Stomach (tissue), 9 donors: ENCODE measurements around the gene KIF6. TPM values are rescaled to one million over a fixed set of nuclear protein-coding genes. Genes with fewer than 3 reads are reported as not detected.

Experiments used
- DNase-seq, 2 donors: peaks; one replicate each; pipeline versions ENCODE4 v3.0.0 to v3.0.0-alpha.2; 2013 to 2019
- H3K27ac ChIP-seq, 5 donors: fragments of 200-600 bp in 4 of 5; sonication (generic) in 4 of 5; one replicate each; pipeline ENCODE4 v1.5.1; 2013 to 2019; ENCODE audit warnings: mild to moderate bottlenecking in 1 of 5, moderate library complexity in 1 of 5
- H3K27me3 ChIP-seq, 3 donors: fragments of 200-600 bp; sonication (generic); one replicate each; pipeline ENCODE4 v1.5.1; 2017 to 2019; ENCODE audit warnings: mixed run types in 1 of 3
- H3K36me3 ChIP-seq, 4 donors: fragments of 200-600 bp; sonication (generic); 1 replicate in 3 of 4; 2 replicates in 1 of 4; pipeline ENCODE4 v1.5.1; 2016 to 2019
- H3K4me1 ChIP-seq, 4 donors: fragments of 200-600 bp; sonication (generic); one replicate each; pipeline ENCODE4 v1.5.1; 2016 to 2019
- H3K4me3 ChIP-seq, 4 donors: fragments of 200-600 bp; sonication (generic) in 3 of 4; one replicate each; pipeline ENCODE4 v1.5.1; 2016 to 2019; ENCODE audit warnings: mild to moderate bottlenecking in 1 of 4
- H3K9me3 ChIP-seq, 4 donors: fragments of 200-600 bp; sonication (generic); one replicate each; pipeline ENCODE4 v1.5.1; 2016 to 2019
- CTCF ChIP-seq, 7 experiments: fragments of 450-650 bp in 4 of 7; fragments of 200-600 bp in 3 of 7; sonication (generic) in 3 of 7; IDR thresholded peaks; one replicate each; pipeline ENCODE4 v1.5.1; 2016 to 2019; ENCODE audit warnings: antibody characterized with exemption in 7 of 7, control low read depth in 2 of 7, mild to moderate bottlenecking in 1 of 7
- EP300 ChIP-seq: sonication (generic); formaldehyde crosslinking; IDR thresholded peaks from one replicate; pipeline ENCODE4 v1.6.1; 2017; ENCODE audit warnings: antibody characterized with exemption
- POLR2A ChIP-seq, 4 donors: fragments of 450-650 bp; IDR thresholded peaks; one replicate each; pipeline ENCODE4 v1.6.1; 2016; ENCODE audit warnings: antibody characterized with exemption in 4 of 4, control low read depth in 2 of 4, mild to moderate bottlenecking in 1 of 4, moderate library complexity in 1 of 4
- POLR2AphosphoS5 ChIP-seq, 3 donors: sonication (generic); formaldehyde crosslinking; IDR thresholded peaks; one replicate each; pipeline ENCODE4 v1.6.1; 2016; ENCODE audit warnings: antibody characterized with exemption in 3 of 3
- WGBS, 5 donors: extraction: QIAGEN DNeasy Blood & Tissue Kit in 3 of 5; methylation state at CpG; one replicate each; pipeline versions ENCODE4 v1.1.5 to v1.1.7; 2013 to 2018; 5-methylcytosine and 5-hydroxymethylcytosine counted together
- intact Hi-C: fragments of 100-400 bp; cut with DNase I; formaldehyde crosslinking; loops from one replicate; pipeline ENCODE4 v1.15.1; 2023; ENCODE audit warnings: low total_unique reads
- polyA plus RNA-seq, 3 donors: library from polyadenylated mRNA; stranded (reverse); fragments of 200-250 nt; gene quantifications; one replicate each; pipeline ENCODE4 v1.2.3, GENCODE V29; 2013
- total RNA-seq, 5 donors: library from RNA; depleted of rRNA; stranded (reverse); fragments of >200 nt; gene quantifications; one replicate each; pipeline versions ENCODE4 v1.1.0 to v1.2.3, GENCODE V29; 2014 to 2016
- donor health status: healthy with polysubstance abuse.
- donor health status: Bipolar disorder and iron deficiency.
- donor health status: healthy.

Gene KIF6
- total and polyA plus RNA-seq, 8 donors = 0.25 to 9.8 (median 0.37) TPM; not detected in 3

GRCh38 chr6:39362487-39362865, 362.7 kb downstream of the KIF6 start:
- no peaks in the 10 kb centered on the region for H3K36me3 ChIP-seq
- no peaks in the 10 kb centered on the region for H3K9me3 ChIP-seq
- intact Hi-C loops = no loop called here
- peak in 1 of 2 donors; percentile 36 for DNase-seq
- 36 to 47% (median 43%) methylated on average over 3 of the region's 3 CpGs for WGBS, 5 donors
- TF ChIP-seq POLR2A (IDR thresholded peaks at IDR 0.05) (no peak), CTCF (IDR thresholded peaks at IDR 0.05) (no peak), EP300 (no peak), POLR2AphosphoS5 (IDR thresholded peaks at IDR 0.05) (no peak)
- H3K27me3 ChIP-seq = peaks cover 0 to 4% (median 0%) of the 10 kb centered on the region in 3 donors
- H3K4me3 ChIP-seq = no peak overlapping the region
- H3K27ac ChIP-seq = no peak overlapping the region
- H3K4me1 ChIP-seq = peaks cover 0 to 14% (median 11%) of the 10 kb centered on the region in 4 donors

- DNase-seq = peak; percentile 66 to 90
- Histone ChIP-seq H3K9me3 (no peaks in the 10 kb centered on the region), H3K27ac (no peak overlapping the region), H3K27me3 (peaks cover 0 to 4% (median 0%) of the 10 kb centered on the region in 3 donors), H3K4me1 (peaks cover 0 to 14% (median 11%) of the 10 kb centered on the region in 4 donors), H3K36me3 (no peaks in the 10 kb centered on the region), H3K4me3 (no peak overlapping the region)
- 31 to 48% (median 35%) methylated on average over 16 to 21 of the region's 21 CpGs for WGBS, 5 donors
- intact Hi-C loops = no loop called here
- TF ChIP-seq EP300 = no peak
- peak in 5 of 7 experiments; percentile 56 to 75 (median 67) for TF ChIP-seq CTCF (IDR thresholded peaks at IDR 0.05)
These were observed 363.3 kb downstream of the KIF6 start for GRCh38 chr6:39361657-39362486.

GRCh38 chr6:39360378-39360777, 364.8 kb downstream of the KIF6 start:
- no peaks in the 10 kb centered on the region for H3K9me3 ChIP-seq
- 82 to 96% (median 88%) methylated on average over 9 of the region's 9 CpGs for WGBS, 5 donors
- no peak for TF ChIP-seq POLR2AphosphoS5 (IDR thresholded peaks at IDR 0.05)
- no peak for TF ChIP-seq CTCF (IDR thresholded peaks at IDR 0.05)
- TF ChIP-seq POLR2A (IDR thresholded peaks at IDR 0.05) = no peak
- TF ChIP-seq EP300 = no peak
- no peaks in the 10 kb centered on the region for H3K36me3 ChIP-seq
- no peak overlapping the region for H3K27ac ChIP-seq
- peaks cover 0 to 4% (median 0%) of the 10 kb centered on the region in 3 donors for H3K27me3 ChIP-seq
- DNase-seq = no peak
- H3K4me3 ChIP-seq = no peak overlapping the region
- intact Hi-C loops = no loop called here
- peaks cover 0 to 14% (median 11%) of the 10 kb centered on the region in 4 donors for H3K4me1 ChIP-seq

- WGBS, 5 donors = 54 to 67% (median 64%) methylated on average over 7 of the region's 7 CpGs
- TF ChIP-seq CTCF (IDR thresholded peaks at IDR 0.05) (no peak), POLR2A (IDR thresholded peaks at IDR 0.05) (no peak), POLR2AphosphoS5 (IDR thresholded peaks at IDR 0.05) (no peak), EP300 (no peak)
- no peak overlapping the region for H3K4me3 ChIP-seq
- H3K4me1 ChIP-seq = peaks cover 0 to 14% (median 11%) of the 10 kb centered on the region in 4 donors
- peak; percentile 67 to 92 for DNase-seq
- no peak overlapping the region for H3K27ac ChIP-seq
- H3K27me3 ChIP-seq = peaks cover 0 to 4% (median 0%) of the 10 kb centered on the region in 3 donors
- no peaks in the 10 kb centered on the region for H3K36me3 ChIP-seq
- H3K9me3 ChIP-seq = no peaks in the 10 kb centered on the region
- intact Hi-C loops = no loop called here
These were observed 367.1 kb downstream of the KIF6 start for GRCh38 chr6:39357998-39358686.
